SK-N-SH (cell line): ENCODE data around the gene CMA1. TPM values are rescaled to one million over a fixed set of nuclear protein-coding genes. Genes with fewer than 3 reads are reported as not detected.
"Not testable (repeated sequence)": the region's sequence is repeated elsewhere in the genome, so short reads cannot be mapped to it uniquely, and the experiment has no call there.

Source experiments
- CTCF ChIA-PET: fragments of 300-600, 350-600 bp; formaldehyde crosslinking; extraction: SDS; loops from one replicate; lab custom pipeline; 2021; lab: Yijun Ruan, JAX
- POLR2A ChIA-PET: fragments of 350-600 bp; sonication (Branson Sonifier 250); formaldehyde crosslinking; extraction: SDS; loops from one replicate; lab custom pipeline; 2020; ENCODE audit warnings: antibody characterized with exemption, inconsistent platforms; lab: Yijun Ruan, JAX
- DNase-seq: peaks from one replicate; pipeline ENCODE4 v3.0.0; 2012
- H2AFZ ChIP-seq: fragments of 200-600 bp; sonication (generic); 2 replicates; pipeline ENCODE4 v1.8.1; 2016; ENCODE audit warnings: antibody characterized with exemption, mild to moderate bottlenecking, low read depth
- H3F3A ChIP-seq: fragments of 200-600 bp; sonication (generic); replicated peaks from 2 replicates; pipeline ENCODE3; 2016; ENCODE audit warnings: antibody characterized with exemption, mild to moderate bottlenecking; ENCODE audit not compliant: insufficient read depth
- H3K27ac ChIP-seq, 2 experiments: fragments of 200-500 bp in 1 of 2; fragments of 200-600 bp in 1 of 2; sonication (Bioruptor generic) in 1 of 2; sonication (generic), shearing (Covaris generic) in 1 of 2; 2 replicates each; pipeline versions ENCODE4 v1.5.1 to v1.6.1; 2014 to 2016; ENCODE audit warnings: low read depth in 2 of 2, inconsistent platforms in 1 of 2, low read length in 1 of 2, mild to moderate bottlenecking in 1 of 2, mixed read lengths in 1 of 2
- H3K27me3 ChIP-seq: fragments of 200-600 bp; sonication (generic), shearing (Covaris generic); 2 replicates; pipeline ENCODE4 v1.6.1; 2016; ENCODE audit warnings: mixed run types; ENCODE audit not compliant: insufficient read depth
- H3K36me3 ChIP-seq, 2 experiments: fragments of 200-500 bp in 1 of 2; fragments of 200-600 bp in 1 of 2; sonication (Bioruptor generic) in 1 of 2; sonication (generic) in 1 of 2; replicated peaks in 1 of 2; 2 replicates each; pipeline versions ENCODE3 to v1.5.1; 2014 to 2016; ENCODE audit warnings: low read length in 1 of 2, mild to moderate bottlenecking in 1 of 2; ENCODE audit not compliant: insufficient read depth in 2 of 2, control insufficient read depth in 1 of 2
- H3K4me1 ChIP-seq, 2 experiments: fragments of 200-500 bp in 1 of 2; fragments of 200-600 bp in 1 of 2; sonication (Bioruptor generic) in 1 of 2; sonication (generic), shearing (Covaris generic) in 1 of 2; 2 replicates each; pipeline versions ENCODE4 v1.5.1 to v1.6.1; 2014 to 2016; ENCODE audit warnings: low read depth in 1 of 2, low read length in 1 of 2, mixed run types in 1 of 2; ENCODE audit not compliant: insufficient read depth in 2 of 2, control insufficient read depth in 1 of 2
- H3K4me2 ChIP-seq: fragments of 200-600 bp; sonication (generic), shearing (Covaris generic); 2 replicates; pipeline ENCODE4 v1.6.1; 2017; ENCODE audit warnings: mixed run types
- H3K4me3 ChIP-seq, 2 experiments: fragments of 200-500 bp in 1 of 2; fragments of 200-600 bp in 1 of 2; sonication (Bioruptor generic) in 1 of 2; sonication (generic), shearing (Covaris generic) in 1 of 2; 2 replicates each; pipeline versions ENCODE4 v1.5.1 to v1.8.1; 2014 to 2016; ENCODE audit warnings: low read depth in 2 of 2, inconsistent platforms in 1 of 2, low read length in 1 of 2, mild to moderate bottlenecking in 1 of 2, mixed read lengths in 1 of 2, moderate library complexity in 1 of 2
- H3K79me2 ChIP-seq: fragments of 200-600 bp; sonication (generic); 2 replicates; pipeline ENCODE4 v1.8.1; 2017; ENCODE audit warnings: mild to moderate bottlenecking; ENCODE audit not compliant: insufficient read depth
- H3K9ac ChIP-seq: fragments of 200-600 bp; sonication (generic); 2 replicates; pipeline ENCODE4 v1.6.1; 2017; ENCODE audit warnings: mixed run types
- H3K9me2 ChIP-seq: fragments of 200-600 bp; sonication (generic); 2 replicates; pipeline ENCODE4 v1.6.1; 2017; ENCODE audit warnings: mixed run types
- H3K9me3 ChIP-seq: fragments of 200-600 bp; sonication (generic); 2 replicates; pipeline ENCODE4 v1.6.1; 2017; ENCODE audit warnings: mixed run types, mild to moderate bottlenecking, moderate library complexity
- H4K20me1 ChIP-seq: fragments of 200-600 bp; sonication (generic); 2 replicates; pipeline ENCODE4 v1.6.1; 2017; ENCODE audit warnings: mild to moderate bottlenecking, mixed run types; ENCODE audit not compliant: insufficient read depth
- FOSL2 ChIP-seq: IDR thresholded peaks from 2 replicates; pipeline ENCODE4 v1.4.0; 2012; ENCODE audit warnings: low read depth, mild to moderate bottlenecking, moderate library complexity, borderline replicate concordance
- JUND ChIP-seq: IDR thresholded peaks from 2 replicates; pipeline ENCODE4 v1.4.0; 2012
- MAX ChIP-seq: IDR thresholded peaks from 2 replicates; pipeline ENCODE4 v1.4.0; 2012; ENCODE audit warnings: low read depth
- MEF2A ChIP-seq: IDR thresholded peaks from 2 replicates; pipeline ENCODE4 v1.4.0; 2012; ENCODE audit warnings: low read depth, borderline replicate concordance
- MXI1 ChIP-seq: IDR thresholded peaks from 2 replicates; pipeline ENCODE4 v1.6.1; 2012; ENCODE audit warnings: mild to moderate bottlenecking, low read depth, low read length, improper control_type of control experiment
- PBX3 ChIP-seq: IDR thresholded peaks from 2 replicates; pipeline ENCODE4; 2012
- RCOR1 ChIP-seq: fragments of 150-350 bp; IDR thresholded peaks from 2 replicates; pipeline ENCODE4 v1.6.1; 2017; ENCODE audit warnings: antibody characterized with exemption, low read length
- REST ChIP-seq: IDR thresholded peaks from 2 replicates; pipeline ENCODE4 v1.6.1; 2012; ENCODE audit warnings: mild to moderate bottlenecking, low read depth, low read length, moderate library complexity
- RXRA ChIP-seq: IDR thresholded peaks from 2 replicates; pipeline ENCODE4 v1.4.0; 2012; ENCODE audit warnings: low read depth, mild to moderate bottlenecking, borderline replicate concordance
- TCF12 ChIP-seq: IDR thresholded peaks from 2 replicates; pipeline ENCODE4 v1.4.0; 2012
- USF1 ChIP-seq: IDR thresholded peaks from 2 replicates; pipeline ENCODE4 v1.4.0; 2012; ENCODE audit warnings: low read depth, borderline replicate concordance
- WGBS: methylation state at CpG from one replicate; pipeline ENCODE4 v1.1.6; 2017; ENCODE audit warnings: low lambda C conversion rate; 5-methylcytosine and 5-hydroxymethylcytosine counted together
- polyA plus RNA-seq, 3 experiments: library from polyadenylated mRNA; depleted of rRNA; stranded (reverse); fragments of >200 nt; gene quantifications; 2 replicates each; pipeline ENCODE4 v1.2.3, GENCODE V29; 2012
- TF ChIP-seq, protein P1 (sequence below): fragments of 150-350 bp; IDR thresholded peaks from 2 replicates; pipeline ENCODE4 v1.6.1; 2016; ENCODE audit warnings: mild to moderate bottlenecking, low read depth, low read length
- TF ChIP-seq, protein P2 (sequence below): fragments of 150-350 bp; IDR thresholded peaks from 2 replicates; pipeline ENCODE4 v1.6.1; 2017; ENCODE audit warnings: antibody characterized with exemption, low read length, low read depth, borderline replicate concordance

Gene CMA1
- polyA plus RNA-seq, 1 of the 3 experiments (the other 2 are of a cell fraction) = not detected

GRCh38 chr14:24534286-24534685 lies 26.2 kb upstream of the CMA1 start:
- POLR2A ChIA-PET = interaction anchor here (0.5 kb wide), 1 partner anchor 244 kb away, joined by 3 read pairs; no protein-coding TSS in a partner anchor
- no peak overlapping the region for H3K27ac ChIP-seq
- no peaks in the 10 kb centered on the region for H4K20me1 ChIP-seq
- H3F3A ChIP-seq = no peaks in the 10 kb centered on the region
- H3K4me1 ChIP-seq = no peaks in the 10 kb centered on the region
- no peaks in the 10 kb centered on the region for H3K27me3 ChIP-seq
- WGBS = 11% methylated on average over 3 of the region's 3 CpGs
- no peak overlapping the region for H2AFZ ChIP-seq
- no peaks in the 10 kb centered on the region for H3K9me2 ChIP-seq
- H3K36me3 ChIP-seq = no peaks in the 10 kb centered on the region
- TF ChIP-seq, protein P1, sequence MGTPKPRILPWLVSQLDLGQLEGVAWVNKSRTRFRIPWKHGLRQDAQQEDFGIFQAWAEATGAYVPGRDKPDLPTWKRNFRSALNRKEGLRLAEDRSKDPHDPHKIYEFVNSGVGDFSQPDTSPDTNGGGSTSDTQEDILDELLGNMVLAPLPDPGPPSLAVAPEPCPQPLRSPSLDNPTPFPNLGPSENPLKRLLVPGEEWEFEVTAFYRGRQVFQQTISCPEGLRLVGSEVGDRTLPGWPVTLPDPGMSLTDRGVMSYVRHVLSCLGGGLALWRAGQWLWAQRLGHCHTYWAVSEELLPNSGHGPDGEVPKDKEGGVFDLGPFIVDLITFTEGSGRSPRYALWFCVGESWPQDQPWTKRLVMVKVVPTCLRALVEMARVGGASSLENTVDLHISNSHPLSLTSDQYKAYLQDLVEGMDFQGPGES = no peak
- no peak for TF ChIP-seq FOSL2
- no peak for TF ChIP-seq USF1
- TF ChIP-seq, protein P2, sequence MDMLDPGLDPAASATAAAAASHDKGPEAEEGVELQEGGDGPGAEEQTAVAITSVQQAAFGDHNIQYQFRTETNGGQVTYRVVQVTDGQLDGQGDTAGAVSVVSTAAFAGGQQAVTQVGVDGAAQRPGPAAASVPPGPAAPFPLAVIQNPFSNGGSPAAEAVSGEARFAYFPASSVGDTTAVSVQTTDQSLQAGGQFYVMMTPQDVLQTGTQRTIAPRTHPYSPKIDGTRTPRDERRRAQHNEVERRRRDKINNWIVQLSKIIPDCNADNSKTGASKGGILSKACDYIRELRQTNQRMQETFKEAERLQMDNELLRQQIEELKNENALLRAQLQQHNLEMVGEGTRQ = no peak
- no peak for TF ChIP-seq REST
- no peak for TF ChIP-seq RXRA
- no peak for TF ChIP-seq MAX
- TF ChIP-seq MXI1 = no peak
- no peak for TF ChIP-seq PBX3
- no peak for TF ChIP-seq TCF12
- TF ChIP-seq JUND = no peak
- TF ChIP-seq MEF2A = no peak
- TF ChIP-seq RCOR1 = no peak
- TF ChIP-seq, all 33 proteins: peak for 0
- H3K4me3 ChIP-seq = no peak overlapping the region
- no peak for DNase-seq
- H3K9ac ChIP-seq = no peak overlapping the region
- no peaks in the 10 kb centered on the region for H3K79me2 ChIP-seq
- H3K4me2 ChIP-seq = no peak overlapping the region
- no peaks in the 10 kb centered on the region for H3K9me3 ChIP-seq
- CTCF ChIA-PET = no interaction called here

DNA sequence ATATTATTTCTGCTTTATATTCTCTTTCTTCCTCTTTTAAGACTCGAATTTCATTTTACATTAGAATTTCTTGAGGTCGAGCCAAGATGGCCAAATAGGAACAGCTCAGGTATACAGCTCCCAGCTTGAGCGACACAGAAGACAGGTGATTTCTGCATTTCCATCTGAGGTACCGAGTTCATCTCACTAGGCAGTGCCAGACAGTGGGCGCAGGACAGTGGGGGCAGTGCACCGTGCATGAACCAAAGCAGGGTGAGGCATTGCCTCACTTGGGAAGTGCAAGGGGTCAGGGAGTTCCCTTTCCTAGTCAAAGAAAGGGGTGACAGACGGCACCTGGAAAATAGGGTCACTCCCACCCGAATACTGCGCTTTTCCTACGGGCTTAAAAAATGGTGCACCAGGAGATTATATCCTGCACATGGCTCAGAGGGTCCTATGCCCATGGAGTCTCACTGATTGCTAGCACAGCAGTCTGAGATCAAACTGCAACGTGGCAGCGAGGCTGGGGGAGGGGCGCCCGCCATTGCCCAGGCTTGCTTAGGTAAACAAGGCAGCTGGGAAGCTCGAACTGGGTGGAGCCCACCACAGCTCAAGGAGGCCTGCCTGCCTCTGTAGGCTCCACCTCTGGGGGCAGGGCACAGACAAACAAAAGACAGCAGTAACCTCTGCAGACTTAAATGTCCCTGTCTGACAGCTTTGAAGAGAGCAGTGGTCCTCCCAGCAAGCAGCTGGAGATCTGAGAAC lies 18.0 kb upstream of the CMA1 start:
- H3K27me3 ChIP-seq, H3K4me3 ChIP-seq, H3K9me2 ChIP-seq, H3K4me2 ChIP-seq, H3K9me3 ChIP-seq, DNase-seq, POLR2A ChIA-PET, H3K79me2 ChIP-seq, H3K36me3 ChIP-seq, H3K4me1 ChIP-seq, H3K27ac ChIP-seq, H3K9ac ChIP-seq, H3F3A ChIP-seq, H4K20me1 ChIP-seq, H2AFZ ChIP-seq: not testable (repeated sequence)
- CTCF ChIA-PET = interaction anchor here (1.5 kb wide), 1 partner anchor 43 kb away, joined by 4 read pairs; no protein-coding TSS in a partner anchor
- under 1% methylated on average over 15 of the region's 15 CpGs for WGBS
